NOMO-1 (cell line): ENCODE results near the gene RAP1A.
"Not testable (repeated sequence)": the region's sequence is repeated elsewhere in the genome, so short reads cannot be mapped to it uniquely, and the experiment has no call there.

Experiments used
- DNase-seq, 2 experiments: peaks; one replicate each; lab custom pipeline; 2025; ENCODE audit not compliant: unreplicated experiment in 2 of 2; lab: John Stamatoyannopoulos, UW

The RAP1A gene

DNA sequence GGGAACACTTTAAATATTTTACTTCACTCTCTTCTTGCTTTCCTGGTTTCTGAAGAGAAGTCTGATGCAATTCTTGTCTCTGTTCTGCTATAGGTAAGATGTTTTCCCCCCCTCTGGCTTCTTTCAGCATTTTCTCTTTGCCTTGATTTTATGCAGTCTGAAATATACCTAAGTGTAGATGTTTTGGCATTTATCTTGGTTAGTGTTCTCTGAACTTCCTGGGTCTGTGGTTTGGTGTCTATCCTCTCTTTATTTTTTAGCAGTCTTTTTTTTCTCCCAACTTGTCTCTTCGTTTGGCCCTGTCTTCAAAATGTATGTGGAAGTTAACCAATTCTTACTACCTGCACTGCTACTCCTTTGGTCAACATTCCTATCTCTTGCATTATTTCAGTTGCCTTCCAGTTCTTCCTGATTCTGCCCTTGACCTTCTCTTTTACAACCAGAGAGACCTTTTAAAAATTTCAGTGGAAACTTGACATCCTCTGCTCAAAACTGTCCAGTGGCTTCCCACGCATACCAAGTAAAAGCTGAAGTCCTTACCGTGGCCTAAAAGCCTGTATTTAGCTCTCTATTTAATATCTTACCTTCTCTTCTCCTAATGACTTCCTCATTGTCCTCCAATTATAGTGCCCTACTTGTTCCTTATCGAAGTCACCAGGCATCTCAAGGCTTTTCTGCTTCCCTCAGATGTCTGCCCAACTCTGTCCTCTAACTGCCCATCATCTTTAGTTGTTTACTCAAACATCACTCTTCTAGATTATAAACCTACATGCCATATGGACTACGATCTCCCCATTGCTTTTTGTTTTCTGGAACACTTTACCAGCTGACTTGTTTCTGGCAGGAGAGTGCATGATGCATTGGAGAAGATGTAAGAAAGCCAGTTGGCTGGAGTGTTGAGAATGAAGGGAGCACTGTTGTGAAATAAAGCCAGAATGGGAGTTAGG, 40.9 kb downstream of the RAP1A start:
- peak in 1 of 2 experiments; percentile 57 for DNase-seq

DNA sequence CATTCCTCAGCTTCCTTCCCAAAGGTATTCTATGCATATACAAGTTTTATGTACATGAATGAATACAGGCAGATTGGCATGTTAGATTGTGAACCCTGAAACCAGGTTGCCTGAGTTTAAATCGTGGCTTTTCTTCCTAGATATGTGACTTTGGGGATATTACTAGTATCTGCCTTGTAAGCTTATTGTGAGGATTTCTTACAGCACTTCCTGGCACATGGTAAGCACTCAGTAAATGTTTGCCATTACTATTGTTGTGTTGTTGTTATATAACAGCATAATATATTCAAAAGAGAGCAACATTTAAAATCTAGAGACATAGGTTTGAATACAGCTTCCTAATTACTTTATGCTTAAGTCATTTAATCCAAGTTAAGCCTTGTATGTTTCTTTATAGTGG, 45.1 kb downstream of the RAP1A start:
- DNase-seq, result no peak

GRCh38 chr1:111665497-111665896, 45.9 kb downstream of the RAP1A start:
- DNase-seq, result no peak

DNA sequence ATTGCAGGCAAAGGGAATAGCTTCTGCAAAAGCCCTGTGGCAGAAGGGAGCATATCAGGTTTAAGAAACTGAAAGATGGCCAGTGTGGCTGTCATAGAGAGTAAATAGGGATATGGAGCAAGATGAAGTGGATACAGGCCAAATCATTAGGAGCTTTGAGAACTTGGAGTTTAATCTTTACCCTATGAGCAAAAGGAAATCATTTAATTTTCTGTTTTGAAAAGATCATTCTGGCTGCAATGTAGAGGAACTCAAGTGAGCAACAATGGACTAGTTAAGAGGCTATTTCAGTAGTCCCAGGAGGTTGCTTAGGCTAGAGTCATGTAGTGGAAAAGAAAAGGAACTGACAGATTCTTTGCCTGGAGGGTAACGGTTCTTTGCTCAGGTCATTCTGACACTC, 47.2 kb downstream of the RAP1A start:
- DNase-seq, result no peak

GRCh38 chr1:111669268-111669667, 49.7 kb downstream of the RAP1A start:
- DNase-seq, result no peak

GRCh38 chr1:111671852-111672251, 52.3 kb downstream of the RAP1A start:
- DNase-seq, result peak; percentile 18 to 54

DNA sequence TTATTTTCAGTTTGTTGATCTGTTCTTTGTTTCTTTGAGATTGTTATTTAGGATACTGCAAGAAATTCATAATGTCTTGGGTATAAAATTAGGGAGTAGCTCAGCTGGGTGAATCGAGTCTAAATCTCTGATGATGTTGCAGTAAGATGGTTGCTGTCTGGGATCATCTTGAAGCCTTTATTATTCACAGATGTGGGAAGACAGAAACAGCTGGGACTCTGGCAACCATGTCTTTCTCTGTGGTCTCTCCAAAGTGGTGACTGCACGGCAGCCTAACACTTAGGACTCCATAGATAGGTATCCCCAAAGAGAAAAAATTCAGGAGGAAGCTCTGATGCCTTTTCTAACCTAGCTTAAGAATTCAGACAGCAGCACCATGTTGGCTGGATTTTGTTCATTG, 52.7 kb downstream of the RAP1A start:
- no peak for DNase-seq

GRCh38 chr1:111677604-111678003, 58.0 kb downstream of the RAP1A start:
- no peak for DNase-seq

DNA sequence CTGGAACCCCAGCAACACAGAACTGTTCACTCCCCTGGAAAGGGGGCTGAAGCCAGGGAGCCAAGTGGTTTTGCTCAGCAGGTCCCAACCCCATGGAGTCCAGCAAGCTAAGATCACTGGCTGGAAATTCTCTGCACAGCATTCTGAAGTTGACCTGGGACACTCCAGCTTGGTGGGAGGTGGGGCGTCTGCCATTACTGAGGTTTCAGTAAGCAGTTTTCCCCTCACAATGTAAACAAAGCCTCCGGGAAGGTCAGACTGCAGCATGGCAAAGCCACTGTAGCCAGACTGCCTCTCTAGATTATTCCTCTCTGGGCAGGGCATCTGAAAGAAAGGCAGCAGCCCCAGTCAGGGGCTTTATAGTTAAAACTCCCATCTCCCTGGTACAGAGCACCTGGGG, 60.0 kb downstream of the RAP1A start:
- DNase-seq, result no peak

GRCh38 chr1:111680212-111680800, 60.7 kb downstream of the RAP1A start:
- DNase-seq, result not testable (repeated sequence)

GRCh38 chr1:111685293-111686153, 65.9 kb downstream of the RAP1A start:
- DNase-seq, result not testable (repeated sequence)

DNA sequence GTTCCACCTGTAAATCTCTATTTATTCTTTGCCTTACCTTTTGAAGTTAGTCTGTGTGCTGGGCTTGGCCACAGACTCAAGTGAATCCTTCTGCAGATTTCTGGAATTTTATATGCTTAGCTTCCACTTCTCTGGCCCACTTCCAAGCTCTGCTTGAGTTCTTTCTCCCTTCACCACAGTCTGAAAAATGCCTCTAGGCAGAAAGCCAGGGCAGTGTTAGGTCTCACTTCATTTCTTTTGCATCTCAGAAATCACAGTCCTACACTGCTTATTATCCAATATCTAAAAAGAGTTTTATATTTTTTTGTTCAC, 70.7 kb downstream of the RAP1A start:
- no peak for DNase-seq

DNA sequence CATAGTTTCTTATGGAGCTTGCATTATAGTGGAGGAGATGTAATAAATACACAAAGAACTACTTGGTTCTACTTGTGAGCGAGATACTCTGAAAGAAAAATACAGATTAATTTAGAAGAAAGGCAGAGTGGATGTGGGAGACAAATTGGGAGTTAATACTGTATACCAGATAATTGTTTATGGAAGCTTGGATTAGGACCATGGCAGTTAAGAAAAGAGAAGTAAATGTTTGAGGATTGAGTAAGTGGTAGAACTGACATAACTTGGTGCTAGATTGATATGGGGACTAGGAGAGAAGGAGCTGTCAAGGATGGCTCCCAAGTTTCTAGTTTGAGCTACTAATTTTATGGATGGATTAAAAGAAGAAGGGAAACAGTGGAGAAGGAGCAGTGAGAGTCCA, 72.3 kb downstream of the RAP1A start:
- peak in 1 of 2 experiments; percentile 23 for DNase-seq

GRCh38 chr1:111695801-111696200, 76.2 kb downstream of the RAP1A start:
- no peak for DNase-seq

DNA sequence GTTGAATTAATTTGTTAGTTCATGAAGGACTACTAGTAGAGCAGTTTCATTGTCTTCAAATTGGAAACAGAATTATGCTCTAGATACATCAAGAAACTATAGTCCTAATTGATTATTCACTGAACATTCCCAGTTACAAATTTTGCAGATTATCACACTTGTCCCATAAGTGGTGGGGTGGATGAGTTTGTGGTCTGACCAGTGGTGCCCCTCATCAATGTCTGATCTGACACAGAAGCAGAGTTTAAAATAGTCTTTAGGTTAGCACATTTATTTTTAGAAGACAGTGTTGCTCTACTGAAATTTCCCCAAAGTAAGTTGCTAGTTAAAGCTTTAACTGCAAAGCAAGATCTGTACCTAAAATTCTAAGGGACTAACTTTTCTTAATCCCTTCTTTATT, 76.7 kb downstream of the RAP1A start:
- DNase-seq, result no peak

DNA sequence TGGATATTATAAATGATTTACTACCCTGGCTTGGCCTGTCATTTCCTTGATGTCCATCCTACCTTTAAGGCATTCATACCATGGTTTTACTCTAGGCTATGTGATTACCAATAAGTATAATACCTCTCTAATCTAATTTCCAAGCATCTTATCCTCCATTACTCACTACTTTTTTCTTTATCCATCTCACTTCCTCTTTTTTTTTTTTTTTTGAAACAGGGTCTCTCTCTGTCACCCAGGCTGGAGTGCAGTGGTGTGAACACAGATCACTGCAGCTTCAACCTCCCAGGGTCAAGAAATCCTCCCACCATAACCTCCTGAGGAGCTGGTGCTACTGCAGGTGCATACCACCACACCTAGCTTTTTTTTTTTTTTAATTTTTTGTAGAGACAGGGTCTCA, 79.7 kb downstream of the RAP1A start:
- no peak for DNase-seq

DNA sequence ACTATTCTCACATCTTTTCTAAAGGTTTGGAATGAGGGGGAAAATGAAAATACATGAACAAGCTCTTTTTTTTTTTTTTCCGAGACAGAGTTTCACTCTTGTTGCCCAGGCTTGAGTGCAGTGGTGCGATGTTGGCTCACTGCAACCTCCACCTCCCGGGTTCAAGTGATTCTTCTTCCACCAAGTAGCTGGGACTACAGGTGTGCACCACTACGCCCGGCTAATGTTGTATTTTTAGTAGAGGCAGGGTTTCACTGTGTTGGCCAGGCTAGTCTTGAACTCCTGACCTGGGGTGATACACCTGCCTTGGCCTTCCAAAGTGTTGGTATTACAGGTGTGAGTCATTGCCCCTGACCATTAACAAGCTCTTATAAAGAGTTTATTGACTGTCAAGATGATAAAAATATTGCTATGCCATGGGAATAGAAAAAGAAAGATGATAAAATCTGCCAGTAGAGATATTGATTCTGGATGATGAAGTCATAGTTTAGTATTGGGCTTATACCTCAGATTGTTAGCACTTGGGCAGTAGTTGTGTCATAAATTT, 83.0 kb downstream of the RAP1A start:
- DNase-seq, result no peak

DNA sequence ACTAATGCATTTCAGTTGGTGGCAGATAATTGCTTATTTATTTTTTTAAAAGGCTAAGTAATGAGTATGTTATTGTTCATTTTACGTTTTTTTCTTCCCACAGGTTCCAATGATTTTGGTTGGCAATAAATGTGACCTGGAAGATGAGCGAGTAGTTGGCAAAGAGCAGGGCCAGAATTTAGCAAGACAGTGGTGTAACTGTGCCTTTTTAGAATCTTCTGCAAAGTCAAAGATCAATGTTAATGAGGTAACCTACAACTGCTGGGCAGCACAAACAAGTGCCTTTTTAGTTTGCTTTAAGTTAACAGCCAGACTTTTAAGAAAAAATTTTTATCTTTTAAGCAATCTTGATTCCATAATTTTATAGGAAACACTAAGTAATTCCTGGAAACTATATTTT, 84.7 kb downstream of the RAP1A start:
- no peak for DNase-seq

DNA sequence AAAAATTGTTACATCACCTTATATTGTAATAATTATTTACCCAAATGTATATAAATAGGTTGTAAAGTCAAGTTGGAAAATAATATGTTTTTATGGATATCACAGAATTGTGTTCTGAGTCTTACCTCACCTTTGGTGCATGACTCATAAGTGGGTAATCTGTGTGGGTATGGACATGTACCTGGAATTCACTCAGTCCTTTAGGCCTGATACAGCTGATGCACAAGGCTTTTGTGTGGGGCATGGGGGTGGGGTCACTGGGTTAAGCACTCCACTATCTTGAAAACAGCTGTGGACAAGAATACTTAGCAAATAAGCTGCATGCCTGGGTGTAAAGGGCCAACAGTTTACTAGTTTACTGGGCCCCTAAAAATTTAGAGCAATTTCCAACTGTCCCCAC, 85.2 kb downstream of the RAP1A start:
- DNase-seq, result no peak

DNA sequence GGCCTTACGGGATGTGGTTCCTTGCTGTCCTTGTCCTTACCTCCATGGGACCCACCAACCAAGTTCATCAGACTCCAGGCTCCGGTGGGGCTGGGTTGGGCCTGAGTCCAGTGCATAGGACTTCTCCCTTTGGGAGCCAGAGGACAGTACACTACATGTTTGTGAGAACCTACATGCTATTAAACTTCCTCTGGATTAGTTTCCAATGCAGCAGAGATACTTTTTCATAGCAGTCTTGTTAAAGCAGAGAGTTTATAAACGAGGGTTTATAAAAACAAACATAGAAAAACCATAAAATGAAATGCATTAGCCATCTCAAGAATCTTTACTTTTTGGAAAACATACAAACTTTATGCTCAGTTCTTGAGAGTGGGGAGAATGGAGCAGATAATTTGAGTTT, 86.3 kb downstream of the RAP1A start:
- no peak for DNase-seq

GRCh38 chr1:111706921-111707320, 87.3 kb downstream of the RAP1A start:
- no peak for DNase-seq
